ENCODE measurements around the gene PTPRT. TPM values are rescaled to one million over a fixed set of nuclear protein-coding genes. Genes with fewer than 3 reads are reported as not detected.
A peak's percentile ranks its signal among the peaks of the same experiment; 100 is the strongest.
"Not testable (repeated sequence)": the region's sequence is repeated elsewhere in the genome, so short reads cannot be mapped to it uniquely, and the experiment has no call there.

The PTPRT gene
- total RNA-seq, 1 experiment from 2014 or later: not detected

GRCh38 chr20:43187476-43188233 is 2.1 kb downstream of the PTPRT start:
- DNase-seq (ENCODE audit: low read depth): peak; percentile 35

- DNase-seq (ENCODE audit: low read depth): no peak
Observed at GRCh38 chr20:43186312-43186711, 3.4 kb downstream of the PTPRT start.

GRCh38 chr20:43185901-43186300 is 3.8 kb downstream of the PTPRT start:
- no peak for DNase-seq (ENCODE audit: low read depth)

- no peak for DNase-seq (ENCODE audit: low read depth)
Observed at GRCh38 chr20:43183536-43184070, 6.1 kb downstream of the PTPRT start.

GRCh38 chr20:43178080-43178479 is 11.6 kb downstream of the PTPRT start:
- DNase-seq (ENCODE audit: low read depth): no peak

GRCh38 chr20:43176726-43177125 is 13.0 kb downstream of the PTPRT start:
- DNase-seq (ENCODE audit: low read depth): no peak

GRCh38 chr20:43171930-43172329 is 17.8 kb downstream of the PTPRT start:
- DNase-seq (ENCODE audit: low read depth): no peak

GRCh38 chr20:43170771-43171170 is 18.9 kb downstream of the PTPRT start:
- DNase-seq (ENCODE audit: low read depth): no peak

- no peak for DNase-seq (ENCODE audit: low read depth)
Observed at GRCh38 chr20:43167615-43168014, 22.1 kb downstream of the PTPRT start.

- DNase-seq (ENCODE audit: low read depth): no peak
Observed at GRCh38 chr20:43167021-43167420, 22.7 kb downstream of the PTPRT start.

GRCh38 chr20:43165611-43166010 is 24.1 kb downstream of the PTPRT start:
- no peak for DNase-seq (ENCODE audit: low read depth)

GRCh38 chr20:43164736-43165135 is 25.0 kb downstream of the PTPRT start:
- DNase-seq (ENCODE audit: low read depth): not testable (repeated sequence)

- no peak for DNase-seq (ENCODE audit: low read depth)
Observed at GRCh38 chr20:43161716-43162115, 28.0 kb downstream of the PTPRT start.

GRCh38 chr20:43160941-43161340 is 28.8 kb downstream of the PTPRT start:
- no peak for DNase-seq (ENCODE audit: low read depth)

GRCh38 chr20:43159994-43160393 is 29.7 kb downstream of the PTPRT start:
- DNase-seq (ENCODE audit: low read depth): no peak

- DNase-seq (ENCODE audit: low read depth): no peak
Observed at GRCh38 chr20:43155366-43156100, 34.2 kb downstream of the PTPRT start.

GRCh38 chr20:43151901-43152300 is 37.8 kb downstream of the PTPRT start:
- DNase-seq (ENCODE audit: low read depth): no peak

GRCh38 chr20:43151256-43151655 is 38.5 kb downstream of the PTPRT start:
- no peak for DNase-seq (ENCODE audit: low read depth)

- DNase-seq (ENCODE audit: low read depth): no peak
Observed at GRCh38 chr20:43140726-43141125, 49.0 kb downstream of the PTPRT start.

GRCh38 chr20:43138061-43138770 is 51.5 kb downstream of the PTPRT start:
- DNase-seq (ENCODE audit: low read depth): no peak

- no peak for DNase-seq (ENCODE audit: low read depth)
Observed at GRCh38 chr20:43137160-43137559, 52.5 kb downstream of the PTPRT start.

- no peak for DNase-seq (ENCODE audit: low read depth)
Observed at GRCh38 chr20:43124241-43124640, 65.5 kb downstream of the PTPRT start.

Data from LHCN-M2 (cell line).